Glutamatergic neuron (in vitro differentiated cells): ENCODE data around the gene PLXDC1. TPM values are rescaled to one million over a fixed set of nuclear protein-coding genes. Genes with fewer than 3 reads are reported as not detected.

Experiments used
- DNase-seq: peaks from one replicate; pipeline ENCODE4 v3.0.0; 2022
- H3K27ac Mint-ChIP-seq: one replicate; pipeline ENCODE4 v1.8.0; 2020; ENCODE audit warnings: mild to moderate bottlenecking, mixed read lengths, inconsistent platforms; ENCODE audit not compliant: unreplicated experiment
- H3K27me3 Mint-ChIP-seq: one replicate; pipeline ENCODE4 v1.8.0; 2020; ENCODE audit warnings: mild to moderate bottlenecking, moderate library complexity, mixed read lengths, inconsistent platforms; ENCODE audit not compliant: unreplicated experiment
- H3K36me3 Mint-ChIP-seq: one replicate; pipeline ENCODE4 v1.8.0; 2020; ENCODE audit warnings: mild to moderate bottlenecking, mixed read lengths, inconsistent platforms; ENCODE audit not compliant: unreplicated experiment
- H3K4me1 Mint-ChIP-seq: one replicate; pipeline ENCODE4 v1.8.0; 2020; ENCODE audit warnings: mild to moderate bottlenecking, low read depth, mixed read lengths, inconsistent platforms; ENCODE audit not compliant: unreplicated experiment
- H3K4me3 Mint-ChIP-seq: one replicate; pipeline ENCODE4 v1.8.0; 2020; ENCODE audit warnings: mild to moderate bottlenecking, mixed read lengths, inconsistent platforms; ENCODE audit not compliant: unreplicated experiment
- H3K9me3 Mint-ChIP-seq: one replicate; pipeline ENCODE4 v1.8.0; 2020; ENCODE audit warnings: mild to moderate bottlenecking, moderate library complexity, mixed read lengths, inconsistent platforms; ENCODE audit not compliant: unreplicated experiment
- CTCF ChIP-seq: fragments of 200-600 bp; sonication (generic); IDR thresholded peaks from one replicate; pipeline ENCODE4 v1.5.0; 2021; ENCODE audit not compliant: partially characterized antibody, unreplicated experiment
- total RNA-seq: library from RNA; stranded (reverse); fragmentation: NEBNext Ultra II Directional; extraction: Animal tissue kit (Norgen Biotek cat#: 25700); gene quantifications from one replicate; pipeline ENCODE4 v1.2.1, GENCODE V29; 2021; ENCODE audit not compliant: unreplicated experiment

The PLXDC1 gene
- total RNA-seq, 1 donor from 2014 or later: not detected

DNA sequence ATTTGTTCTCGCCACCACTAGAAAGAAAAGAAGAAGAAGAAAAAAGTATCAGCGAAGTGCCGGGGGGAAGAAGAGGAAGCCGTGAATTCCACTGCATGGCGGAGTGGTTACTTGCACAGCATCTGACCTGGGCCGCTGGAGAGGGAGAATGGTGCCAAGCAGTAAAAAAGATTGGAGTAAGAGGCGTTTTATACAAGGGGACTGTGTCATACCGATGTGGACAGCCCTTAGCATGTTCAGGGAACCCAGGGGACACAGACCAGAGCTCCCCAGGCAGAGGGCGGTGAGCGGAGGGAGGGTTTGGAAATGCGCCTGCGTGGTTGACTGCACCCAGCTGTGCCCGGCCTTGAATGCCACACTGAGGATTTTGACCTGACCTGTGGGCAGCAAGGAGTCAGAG is 52.8 kb downstream of the PLXDC1 start:
- no peak for TF ChIP-seq CTCF
- H3K27me3 Mint-ChIP-seq: no peaks in the 10 kb centered on the region
- H3K4me1 Mint-ChIP-seq: peaks cover 4% of the 10 kb centered on the region
- no peaks in the 10 kb centered on the region for H3K36me3 Mint-ChIP-seq
- no peak overlapping the region for H3K4me3 Mint-ChIP-seq
- DNase-seq: no peak
- no peak overlapping the region for H3K27ac Mint-ChIP-seq
- H3K9me3 Mint-ChIP-seq: peaks cover 3% of the 10 kb centered on the region

DNA sequence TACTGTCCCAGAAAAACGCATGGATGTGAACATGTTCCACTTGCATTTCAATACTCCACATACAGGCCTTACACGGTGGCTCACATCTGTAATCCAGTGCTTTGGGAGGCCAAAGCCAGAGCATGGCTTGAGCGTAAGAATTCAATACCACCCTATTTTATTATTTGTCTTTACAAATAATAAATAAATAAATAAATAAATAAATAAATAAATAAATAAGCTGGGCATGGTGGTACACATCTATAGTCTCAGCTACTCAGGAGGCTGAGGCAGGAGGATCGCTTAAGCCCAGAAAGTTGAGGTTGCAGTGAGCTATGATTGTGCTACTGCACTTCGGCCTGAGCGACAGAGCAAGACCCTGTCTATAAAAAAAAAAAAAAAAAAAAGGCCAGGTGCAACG is 53.9 kb downstream of the PLXDC1 start:
- Mint-ChIP-seq H3K27ac (no peak overlapping the region), H3K36me3 (no peaks in the 10 kb centered on the region), H3K4me3 (no peak overlapping the region), H3K27me3 (no peaks in the 10 kb centered on the region), H3K9me3 (peaks cover 3% of the 10 kb centered on the region), H3K4me1 (peaks cover 4% of the 10 kb centered on the region)
- no peak for DNase-seq
- no peak for TF ChIP-seq CTCF

DNA sequence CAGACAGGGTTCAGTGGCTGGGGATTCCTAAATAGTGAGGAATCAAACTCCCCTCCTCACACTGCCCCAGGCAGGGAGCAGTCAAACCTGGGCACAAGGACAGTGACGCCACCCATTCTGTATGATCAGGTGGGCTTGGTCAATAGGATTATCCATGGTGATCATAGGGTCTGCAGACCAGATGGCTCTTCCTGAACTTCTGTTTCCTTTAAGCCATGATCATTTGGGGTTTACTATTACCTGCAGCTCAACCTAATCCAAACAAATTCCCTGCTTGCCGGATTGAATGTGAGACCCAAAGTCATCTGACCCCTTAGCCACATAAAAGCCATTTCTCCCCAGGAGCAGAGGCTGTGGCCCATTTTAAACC is 54.3 kb downstream of the PLXDC1 start:
- H3K4me1 Mint-ChIP-seq: peaks cover 4% of the 10 kb centered on the region
- no peak for TF ChIP-seq CTCF
- H3K27me3 Mint-ChIP-seq: no peaks in the 10 kb centered on the region
- H3K36me3 Mint-ChIP-seq: no peaks in the 10 kb centered on the region
- no peak overlapping the region for H3K4me3 Mint-ChIP-seq
- peaks cover 3% of the 10 kb centered on the region for H3K9me3 Mint-ChIP-seq
- H3K27ac Mint-ChIP-seq: no peak overlapping the region
- no peak for DNase-seq

DNA sequence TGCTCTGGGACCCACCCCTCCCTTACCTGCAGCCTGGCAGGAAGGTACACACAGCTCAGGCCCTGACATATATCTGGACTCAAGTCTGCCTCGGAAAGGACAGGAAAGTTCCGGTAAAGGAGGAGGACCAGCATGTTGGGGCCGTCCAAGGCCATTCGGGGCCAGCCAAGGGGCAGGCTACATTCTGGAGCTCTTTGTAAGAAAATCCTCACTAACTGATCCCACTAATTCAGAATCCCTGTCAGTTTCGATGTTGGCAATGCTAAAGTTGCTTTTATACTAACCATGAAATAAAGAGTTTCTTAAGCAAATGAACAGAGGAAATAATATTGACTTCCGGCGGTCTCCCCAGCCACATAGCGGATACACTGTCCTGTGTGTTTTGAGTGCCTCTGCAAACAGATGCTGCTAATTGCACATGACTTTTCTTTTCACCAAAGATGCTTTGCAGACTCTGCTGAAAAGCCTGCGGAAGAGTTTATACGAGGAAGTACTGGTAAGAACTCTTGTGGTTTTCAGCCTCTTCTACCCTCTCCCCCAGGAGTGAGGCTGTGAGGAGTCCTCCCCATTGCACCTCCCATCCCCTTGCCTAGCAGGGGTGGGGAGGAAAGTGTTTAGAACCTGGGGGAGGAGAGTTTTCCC is 54.8 kb downstream of the PLXDC1 start:
- Mint-ChIP-seq H3K4me3 (no peak overlapping the region), H3K4me1 (peaks cover 4% of the 10 kb centered on the region), H3K9me3 (peaks cover 3% of the 10 kb centered on the region), H3K27ac (no peak overlapping the region), H3K27me3 (no peaks in the 10 kb centered on the region), H3K36me3 (no peaks in the 10 kb centered on the region)
- no peak for DNase-seq
- TF ChIP-seq CTCF: no peak

DNA sequence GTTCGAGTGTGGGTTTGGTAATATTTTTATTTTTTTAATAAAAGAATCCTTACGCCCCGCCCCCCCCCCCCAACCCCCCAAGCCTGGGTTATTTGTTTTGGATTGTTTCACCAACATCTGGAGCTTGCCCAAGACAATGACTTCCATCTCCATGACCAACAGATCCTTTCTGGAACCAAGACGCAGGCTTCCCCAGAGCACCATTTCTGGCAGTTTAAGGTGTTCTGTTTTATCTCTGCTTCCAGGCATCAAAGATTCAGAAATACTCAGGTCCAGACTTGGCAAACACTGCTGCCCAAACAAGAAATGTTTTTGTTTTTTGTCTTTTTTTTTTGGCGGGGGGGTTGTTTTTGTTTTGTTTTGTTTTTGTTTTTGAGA is 56.1 kb downstream of the PLXDC1 start:
- no peak for TF ChIP-seq CTCF
- Mint-ChIP-seq H3K4me1 (peaks cover 9% of the 10 kb centered on the region), H3K27me3 (no peaks in the 10 kb centered on the region), H3K36me3 (no peaks in the 10 kb centered on the region), H3K27ac (no peak overlapping the region), H3K9me3 (peaks cover 4% of the 10 kb centered on the region), H3K4me3 (no peak overlapping the region)
- no peak for DNase-seq
